MM.1S (cell line): ENCODE data around the gene CDAN1.

Experiments
- DNase-seq: peaks from one replicate; pipeline ENCODE4 v3.0.0-alpha.2; 2015
- H2AFZ ChIP-seq: fragments of 300-600 bp; sonication (generic); 2 replicates; pipeline ENCODE4 v1.6.0; 2016; ENCODE audit warnings: antibody characterized with exemption, low read length
- H3F3A ChIP-seq: fragments of 300-600 bp; sonication (generic); 2 replicates; pipeline ENCODE4 v1.6.1; 2016; ENCODE audit warnings: mild to moderate bottlenecking, antibody characterized with exemption, low read length, moderate library complexity, mixed read lengths; ENCODE audit not compliant: insufficient read depth
- H3K27ac ChIP-seq: fragments of 300-600 bp; sonication (generic); 2 replicates; pipeline ENCODE4 v1.5.1; 2016; ENCODE audit warnings: mild to moderate bottlenecking, low read length
- H3K27me3 ChIP-seq: fragments of 300-600 bp; sonication (generic); replicated peaks from 2 replicates; pipeline ENCODE4 v1.6.0; 2016; ENCODE audit warnings: low read length; ENCODE audit not compliant: insufficient read depth
- H3K36me3 ChIP-seq: fragments of 300-600 bp; sonication (generic); replicated peaks from 2 replicates; pipeline ENCODE4 v1.6.1; 2016; ENCODE audit warnings: mild to moderate bottlenecking, low read length, mixed read lengths; ENCODE audit not compliant: insufficient read depth
- H3K4me1 ChIP-seq: fragments of 300-600 bp; sonication (generic); 2 replicates; pipeline ENCODE4 v1.6.1; 2016; ENCODE audit warnings: low read length, mixed read lengths
- H3K4me2 ChIP-seq: fragments of 300-600 bp; sonication (generic); 2 replicates; pipeline ENCODE4 v1.6.0; 2016; ENCODE audit warnings: low read depth, low read length
- H3K4me3 ChIP-seq: fragments of 300-600 bp; sonication (generic); 2 replicates; pipeline ENCODE4 v1.5.1; 2016; ENCODE audit warnings: low read length, mixed read lengths
- H3K79me2 ChIP-seq: fragments of 300-600 bp; sonication (generic); 2 replicates; pipeline ENCODE4 v1.6.1; 2016; ENCODE audit warnings: mixed run types, low read length, mixed read lengths
- H3K9ac ChIP-seq: fragments of 300-600 bp; sonication (generic); 2 replicates; pipeline ENCODE4 v1.6.1; 2016; ENCODE audit warnings: low read length, mixed read lengths
- H3K9me2 ChIP-seq: fragments of 300-600 bp; sonication (generic); replicated peaks from 2 replicates; pipeline ENCODE4 v1.6.1; 2016; ENCODE audit warnings: mild to moderate bottlenecking, low read length, mixed read lengths; ENCODE audit not compliant: insufficient read depth
- H3K9me3 ChIP-seq: fragments of 300-600 bp; sonication (generic); replicated peaks from 2 replicates; pipeline ENCODE4 v1.6.1; 2016; ENCODE audit warnings: mild to moderate bottlenecking, low read length, mixed read lengths; ENCODE audit not compliant: insufficient read depth
- H4K20me1 ChIP-seq: fragments of 300-600 bp; sonication (generic); 2 replicates; pipeline ENCODE4 v1.6.1; 2016; ENCODE audit warnings: mild to moderate bottlenecking, low read length, moderate library complexity, mixed read lengths; ENCODE audit not compliant: insufficient read depth
- EZH2 ChIP-seq: fragments of 300-600 bp; sonication (generic); optimal IDR thresholded peaks from 2 replicates; pipeline ENCODE3; 2017; ENCODE audit warnings: low read depth, mild to moderate bottlenecking, antibody characterized with exemption, low read length, mixed read lengths
- EZH2phosphoT487 ChIP-seq: fragments of 300-600 bp; sonication (generic); IDR thresholded peaks from 2 replicates; pipeline ENCODE4 v1.6.1; 2018; ENCODE audit warnings: antibody characterized with exemption, low read length
- TF ChIP-seq, protein P1 (sequence below): fragments of 300-600 bp; sonication (generic); IDR thresholded peaks from 2 replicates; pipeline ENCODE4 v1.5.1; 2016; ENCODE audit warnings: antibody characterized with exemption, low read length, mixed read lengths

CDAN1 gene

GRCh38 chr15:42782716-42783115, 45.8 kb upstream of the CDAN1 start:
- H3K27me3 ChIP-seq = no peaks in the 10 kb centered on the region
- no peak overlapping the region for H3K4me3 ChIP-seq
- no peak for DNase-seq
- H3K9me3 ChIP-seq = no peaks in the 10 kb centered on the region
- H3K27ac ChIP-seq = no peak overlapping the region
- H2AFZ ChIP-seq = no peak overlapping the region
- no peaks in the 10 kb centered on the region for H3K36me3 ChIP-seq
- no peaks in the 10 kb centered on the region for H3K9me2 ChIP-seq
- no peaks in the 10 kb centered on the region for H3F3A ChIP-seq
- H4K20me1 ChIP-seq = no peaks in the 10 kb centered on the region
- TF ChIP-seq EZH2phosphoT487 = no peak
- TF ChIP-seq, protein P1, sequence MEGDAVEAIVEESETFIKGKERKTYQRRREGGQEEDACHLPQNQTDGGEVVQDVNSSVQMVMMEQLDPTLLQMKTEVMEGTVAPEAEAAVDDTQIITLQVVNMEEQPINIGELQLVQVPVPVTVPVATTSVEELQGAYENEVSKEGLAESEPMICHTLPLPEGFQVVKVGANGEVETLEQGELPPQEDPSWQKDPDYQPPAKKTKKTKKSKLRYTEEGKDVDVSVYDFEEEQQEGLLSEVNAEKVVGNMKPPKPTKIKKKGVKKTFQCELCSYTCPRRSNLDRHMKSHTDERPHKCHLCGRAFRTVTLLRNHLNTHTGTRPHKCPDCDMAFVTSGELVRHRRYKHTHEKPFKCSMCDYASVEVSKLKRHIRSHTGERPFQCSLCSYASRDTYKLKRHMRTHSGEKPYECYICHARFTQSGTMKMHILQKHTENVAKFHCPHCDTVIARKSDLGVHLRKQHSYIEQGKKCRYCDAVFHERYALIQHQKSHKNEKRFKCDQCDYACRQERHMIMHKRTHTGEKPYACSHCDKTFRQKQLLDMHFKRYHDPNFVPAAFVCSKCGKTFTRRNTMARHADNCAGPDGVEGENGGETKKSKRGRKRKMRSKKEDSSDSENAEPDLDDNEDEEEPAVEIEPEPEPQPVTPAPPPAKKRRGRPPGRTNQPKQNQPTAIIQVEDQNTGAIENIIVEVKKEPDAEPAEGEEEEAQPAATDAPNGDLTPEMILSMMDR = no peak
- TF ChIP-seq EZH2 = no peak
- no peak overlapping the region for H3K9ac ChIP-seq
- no peak overlapping the region for H3K4me2 ChIP-seq
- H3K4me1 ChIP-seq = no peaks in the 10 kb centered on the region
- no peaks in the 10 kb centered on the region for H3K79me2 ChIP-seq

GRCh38 chr15:42775416-42775815, 38.5 kb upstream of the CDAN1 start:
- H3K4me3 ChIP-seq = no peak overlapping the region
- H3K9me2 ChIP-seq = no peaks in the 10 kb centered on the region
- H2AFZ ChIP-seq = no peak overlapping the region
- no peak for DNase-seq
- H3K27ac ChIP-seq = no peak overlapping the region
- H3K79me2 ChIP-seq = no peaks in the 10 kb centered on the region
- no peaks in the 10 kb centered on the region for H3K4me1 ChIP-seq
- TF ChIP-seq, protein P1 = no peak
- TF ChIP-seq EZH2 (no peak), EZH2phosphoT487 (no peak)
- no peak overlapping the region for H3K4me2 ChIP-seq
- H4K20me1 ChIP-seq = no peaks in the 10 kb centered on the region
- H3K9me3 ChIP-seq = no peaks in the 10 kb centered on the region
- no peaks in the 10 kb centered on the region for H3K36me3 ChIP-seq
- no peak overlapping the region for H3K9ac ChIP-seq
- H3K27me3 ChIP-seq = no peaks in the 10 kb centered on the region; the same call in 1 of the 2 replicates
- no peaks in the 10 kb centered on the region for H3F3A ChIP-seq

DNA sequence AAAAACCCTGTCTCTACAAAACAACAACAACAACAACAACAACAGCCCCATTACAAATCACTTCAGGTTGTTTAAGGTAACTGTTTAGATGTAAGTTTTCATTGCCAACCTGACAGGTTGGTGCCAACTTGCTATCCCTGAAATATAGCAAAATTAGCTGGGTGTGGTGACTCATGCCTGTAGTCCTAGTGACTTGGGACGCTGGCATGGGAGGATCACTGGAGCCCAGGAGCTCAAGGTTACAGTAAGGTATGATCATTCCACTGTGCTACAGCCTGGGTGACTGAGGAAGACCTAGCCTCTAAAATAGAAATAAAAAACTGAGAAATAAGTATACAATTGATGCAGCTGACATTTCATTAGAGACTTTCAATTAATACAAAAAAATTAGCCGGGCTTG, 36.0 kb upstream of the CDAN1 start:
- Histone ChIP-seq H3K9me3 (no peaks in the 10 kb centered on the region), H3K9ac (no peak overlapping the region), H3K79me2 (no peaks in the 10 kb centered on the region)

More for the DNA sequence above, 36.0 kb upstream of the CDAN1 start:
- Histone ChIP-seq H3K27ac (no peak overlapping the region), H4K20me1 (no peaks in the 10 kb centered on the region), H3K27me3 (no peaks in the 10 kb centered on the region; the same call in 1 of the 2 replicates), H3K4me1 (no peaks in the 10 kb centered on the region), H2AFZ (no peak overlapping the region), H3K36me3 (no peaks in the 10 kb centered on the region), H3K4me2 (no peak overlapping the region), H3K4me3 (no peak overlapping the region), H3F3A (no peaks in the 10 kb centered on the region), H3K9me2 (no peaks in the 10 kb centered on the region)
- TF ChIP-seq, protein P1 = no peak
- TF ChIP-seq EZH2phosphoT487 (no peak), EZH2 (no peak)
- no peak for DNase-seq
